GM21619 (cell line): ENCODE data around the gene EPM2A.

Experiments used
- ATAC-seq: cut with Tn5 transposase; IDR thresholded peaks from one replicate; pipeline ENCODE4 v1.9.1; 2021; ENCODE audit not compliant: unreplicated experiment

EPM2A gene

DNA sequence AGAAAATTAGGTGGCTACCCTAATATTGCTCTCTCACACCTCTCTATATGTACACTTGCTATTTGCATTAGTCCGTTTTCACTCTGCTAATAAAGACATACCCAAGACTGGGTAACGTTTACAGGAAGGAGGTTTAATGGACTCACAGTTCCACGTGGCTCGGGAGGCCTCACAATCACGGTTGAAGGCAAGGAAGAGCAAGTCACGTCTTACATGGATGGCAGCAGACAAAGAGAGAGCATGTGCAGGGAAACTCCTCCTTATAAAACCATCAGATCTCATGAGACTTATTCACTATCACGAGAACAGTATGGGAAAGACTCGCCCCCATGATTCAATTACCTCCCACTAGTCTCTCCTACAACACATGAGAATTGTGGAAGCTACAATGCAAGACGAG, 53.4 kb downstream of the EPM2A start:
- ATAC-seq: no peak

GRCh38 chr6:145673504-145673903, 61.8 kb downstream of the EPM2A start:
- no peak for ATAC-seq

- no peak for ATAC-seq
These were observed 65.0 kb downstream of the EPM2A start for GRCh38 chr6:145670311-145670710.

DNA sequence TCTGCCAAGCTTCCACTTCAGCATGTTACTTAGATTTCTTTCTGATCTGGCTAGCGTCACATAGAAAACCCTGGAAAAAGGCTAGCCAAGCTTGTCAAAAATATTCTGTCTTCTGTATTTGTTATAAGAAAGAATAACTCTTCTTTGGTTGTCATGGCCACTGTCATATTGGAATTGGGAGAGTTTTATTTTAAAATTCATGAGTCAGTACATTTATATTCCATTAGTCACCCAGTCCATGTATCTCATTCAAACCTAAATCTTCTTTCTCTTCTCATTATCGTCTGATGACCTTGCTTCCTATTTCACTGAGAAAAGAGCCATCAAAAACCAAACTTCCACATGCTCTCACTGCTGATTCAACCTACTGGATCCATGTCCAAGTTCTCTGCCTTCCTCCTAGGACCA, 65.7 kb downstream of the EPM2A start:
- no peak for ATAC-seq

DNA sequence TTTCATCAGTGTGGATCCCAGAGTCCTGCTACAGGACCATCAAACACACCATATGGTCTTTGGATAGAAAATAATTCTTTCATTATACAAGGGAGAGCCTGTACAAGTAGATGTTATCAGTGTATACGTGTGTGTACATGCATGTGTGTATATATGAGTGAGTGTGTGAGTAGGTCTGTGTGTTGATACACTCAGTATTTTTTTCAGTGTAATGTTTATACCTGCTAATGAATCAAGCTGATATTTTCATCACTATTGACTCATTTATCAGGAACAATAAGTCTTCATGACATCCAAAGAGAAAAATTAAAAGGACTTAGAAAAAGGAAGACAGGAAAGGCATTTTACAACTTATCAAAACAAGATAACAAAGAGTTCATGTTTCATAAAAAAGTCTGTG, 66.5 kb downstream of the EPM2A start:
- ATAC-seq: no peak

DNA sequence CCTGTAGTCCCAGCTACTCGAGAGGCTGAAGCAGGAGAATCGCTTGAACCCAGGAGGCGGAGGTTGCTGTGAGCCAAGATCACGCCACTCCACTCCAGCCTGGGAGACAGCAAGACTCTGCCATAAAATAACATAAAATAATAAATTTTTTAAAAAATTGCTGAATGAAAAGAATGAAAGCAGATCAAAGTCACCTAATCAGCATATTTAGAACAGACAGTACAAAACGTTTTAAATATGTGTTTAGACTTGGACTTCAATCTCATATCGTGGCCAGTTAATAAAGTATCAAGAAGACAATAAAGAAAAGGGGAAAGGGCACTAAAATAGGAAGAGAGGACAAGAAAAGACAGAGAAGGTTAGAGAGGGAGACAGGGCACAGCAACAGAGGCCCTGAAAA, 74.6 kb downstream of the EPM2A start:
- no peak for ATAC-seq

DNA sequence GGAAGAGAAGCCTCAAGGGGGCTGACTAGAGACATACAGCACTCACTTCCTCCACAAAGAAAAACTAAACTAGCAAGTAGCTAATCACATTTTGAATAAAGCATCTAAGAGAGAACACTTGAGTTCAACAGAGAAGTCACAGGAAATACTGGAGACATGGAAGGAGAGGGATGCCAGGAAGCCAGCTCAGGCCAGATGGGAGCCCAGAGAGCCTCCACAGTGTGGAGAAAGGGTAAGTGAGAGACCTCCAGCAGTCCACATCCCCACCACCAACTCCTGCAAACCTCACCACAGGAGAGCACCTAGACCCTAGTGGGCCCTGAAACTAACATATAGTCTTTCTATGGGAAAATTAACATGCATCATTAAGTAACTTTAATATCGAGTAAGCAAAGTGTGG, 79.2 kb downstream of the EPM2A start:
- ATAC-seq: no peak

- no peak for ATAC-seq
These were observed 82.7 kb downstream of the EPM2A start for GRCh38 chr6:145652572-145652971.

- ATAC-seq: no peak
These were observed 83.3 kb downstream of the EPM2A start for GRCh38 chr6:145651988-145652387.

- ATAC-seq: no peak
These were observed 87.2 kb downstream of the EPM2A start for GRCh38 chr6:145648149-145648548.

DNA sequence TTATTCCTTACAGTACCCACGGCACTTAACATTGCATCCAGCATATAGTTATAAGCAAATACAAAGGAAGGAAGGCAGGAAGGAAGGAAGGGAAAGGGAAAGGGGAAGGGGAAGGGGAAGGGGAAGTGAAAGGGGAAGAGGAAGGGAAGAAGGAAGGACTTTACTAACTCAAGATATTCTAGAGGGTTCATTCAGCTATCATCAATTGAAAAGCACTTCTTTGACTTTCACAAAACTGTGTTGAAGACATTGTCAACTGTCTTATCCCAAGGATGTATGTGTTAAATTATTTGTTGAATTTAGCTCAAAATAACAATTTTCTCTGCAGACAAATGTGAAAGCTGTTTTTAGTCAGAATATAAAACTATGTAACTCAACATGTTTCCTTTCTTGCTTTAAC, 87.7 kb downstream of the EPM2A start:
- no peak for ATAC-seq

GRCh38 chr6:145643760-145644159, 91.6 kb downstream of the EPM2A start:
- ATAC-seq: no peak

GRCh38 chr6:145633981-145634627, 101.2 kb downstream of the EPM2A start:
- ATAC-seq: peak; percentile 94

DNA sequence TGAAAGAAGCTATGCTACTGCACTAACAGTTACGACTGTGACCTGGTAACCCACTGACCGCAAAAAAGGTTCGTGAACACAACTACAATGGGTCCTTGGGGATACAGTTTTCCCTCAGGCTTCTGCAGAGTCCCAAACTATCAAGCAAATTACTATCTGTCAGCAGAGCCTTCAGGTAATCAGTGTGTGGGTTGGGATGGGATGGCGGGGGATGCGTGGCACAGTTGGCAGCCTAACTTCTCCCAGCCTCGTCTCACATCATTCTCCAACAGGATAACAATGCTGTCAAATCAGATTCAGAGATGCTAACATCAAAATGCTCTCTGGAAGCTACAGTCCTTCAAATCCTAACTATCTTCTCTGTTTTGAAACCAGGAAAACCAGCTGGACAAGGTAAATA, 102.3 kb downstream of the EPM2A start:
- ATAC-seq: no peak

GRCh38 chr6:145631374-145631773, 103.9 kb downstream of the EPM2A start:
- no peak for ATAC-seq

- ATAC-seq: no peak
These were observed 104.7 kb downstream of the EPM2A start for GRCh38 chr6:145630598-145630997.

- ATAC-seq: no peak
These were observed 105.8 kb downstream of the EPM2A start for GRCh38 chr6:145629478-145629877.

DNA sequence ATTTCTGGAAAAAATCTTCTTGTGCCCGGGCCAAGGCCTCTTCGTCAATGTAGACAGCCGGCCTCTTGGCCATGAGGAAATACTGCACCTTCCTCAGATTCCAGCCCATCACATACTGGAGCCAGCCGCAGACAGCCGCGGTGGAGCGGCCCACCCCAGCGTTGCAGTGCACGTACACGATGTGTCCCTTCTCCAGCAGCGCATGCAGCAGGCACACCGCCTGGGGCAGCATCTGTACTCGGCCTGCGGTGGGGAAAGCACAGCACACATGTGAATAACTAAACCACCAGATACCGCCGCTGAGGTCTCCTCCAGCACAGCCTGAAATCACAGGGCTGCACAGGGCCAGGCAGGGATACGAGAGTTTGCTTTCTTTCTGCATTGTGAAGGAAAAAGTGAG, 107.9 kb downstream of the EPM2A start:
- ATAC-seq: no peak

DNA sequence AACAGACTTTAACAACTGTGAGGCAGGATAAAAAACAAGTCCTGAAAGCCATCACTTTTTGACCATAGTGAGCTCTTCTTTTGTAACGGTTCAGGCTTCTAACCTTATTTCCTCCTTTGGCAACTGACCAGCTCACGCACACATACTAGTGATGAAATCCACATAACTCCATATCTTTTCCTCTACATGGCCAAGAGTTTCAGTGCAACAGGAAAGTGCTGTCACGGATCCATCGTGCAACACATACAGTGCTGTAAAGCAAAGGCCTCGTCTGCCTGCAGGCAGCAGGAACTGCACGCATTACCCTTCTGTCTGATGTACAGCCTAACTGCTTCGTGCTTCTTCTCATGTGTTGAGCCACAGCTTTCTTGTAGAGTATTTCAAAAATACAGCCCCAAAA, 108.5 kb downstream of the EPM2A start:
- ATAC-seq: no peak

DNA sequence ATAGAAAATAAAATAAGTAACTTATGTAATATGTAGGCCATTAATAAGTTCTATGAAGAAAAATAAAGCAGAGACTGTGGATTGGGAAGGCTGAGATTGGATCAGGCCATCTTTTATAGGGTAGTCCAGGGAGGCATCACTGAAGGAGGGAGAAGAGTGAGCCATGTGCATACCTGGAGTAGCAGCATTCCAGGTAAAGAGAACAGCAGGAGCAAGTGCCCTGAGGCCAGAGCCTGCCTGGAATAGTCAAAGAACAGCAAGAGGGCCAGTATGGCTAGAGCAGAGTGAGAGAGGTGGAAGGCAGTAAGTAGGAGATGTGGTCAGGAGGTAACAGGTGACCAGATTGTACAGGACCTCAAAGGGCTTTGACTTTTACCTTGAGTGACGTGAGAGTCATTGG, 112.1 kb downstream of the EPM2A start:
- no peak for ATAC-seq

DNA sequence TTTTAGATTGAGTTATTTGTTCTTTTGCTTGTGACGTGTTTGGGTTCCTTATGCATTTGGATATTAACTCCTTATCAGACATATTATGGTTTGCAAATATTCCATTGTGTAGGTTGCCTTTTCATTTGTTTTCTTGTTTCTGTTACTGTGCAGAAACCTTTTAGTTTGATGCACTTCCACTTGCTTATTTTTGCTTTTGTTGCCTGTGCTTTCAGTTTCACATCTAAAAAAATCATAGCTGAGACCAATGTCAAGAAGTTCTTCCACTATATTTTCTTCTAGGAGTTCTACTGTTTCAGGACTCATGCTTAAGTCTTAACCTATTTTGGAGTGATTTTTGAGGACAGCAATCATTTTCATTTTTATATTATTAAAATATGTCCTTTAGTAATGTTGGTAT, 113.5 kb downstream of the EPM2A start:
- peak; percentile 59 for ATAC-seq

DNA sequence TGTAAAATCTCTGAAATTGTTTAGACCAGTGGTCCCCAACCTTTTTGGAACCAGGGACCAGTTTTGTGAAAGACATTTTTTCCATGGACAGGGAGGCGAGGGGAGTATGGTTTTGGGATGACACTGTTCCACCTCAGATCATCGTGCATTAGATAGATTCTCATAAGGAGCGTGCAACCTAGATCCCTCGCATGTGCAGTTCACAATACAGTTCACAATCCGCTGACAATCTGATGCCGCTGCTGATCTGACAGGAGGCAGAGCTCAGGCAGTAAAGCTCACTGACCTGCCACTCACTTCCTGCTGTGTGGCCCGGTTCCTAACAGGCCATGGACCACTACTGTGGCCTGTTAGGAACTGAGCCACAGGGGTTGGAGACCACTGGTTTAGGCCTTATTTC, 115.2 kb downstream of the EPM2A start:
- ATAC-seq: no peak

- ATAC-seq: no peak
These were observed 125.8 kb downstream of the EPM2A start for GRCh38 chr6:145609521-145609920.

- no peak for ATAC-seq
These were observed 126.5 kb downstream of the EPM2A start for GRCh38 chr6:145608850-145609249.
